Measurements from ENCODE around the gene APOA5. TPM values are rescaled to one million over a fixed set of nuclear protein-coding genes. Genes with fewer than 3 reads are reported as not detected.

Gene APOA5
- total and polyA plus RNA-seq, 9 of the 15 experiments (the other 6 are each of a cell fraction or from before 2014, with no cell fraction given), result not detected

- TF ChIP-seq ZNF449 (CRISPR knock-in tag; IDR thresholded peaks at IDR 0.05), result no peak
- TF ChIP-seq NR2F6 (CRISPR knock-in tag; IDR thresholded peaks at IDR 0.05), result no peak
- TF ChIP-seq SIN3B (IDR thresholded peaks at IDR 0.05; ENCODE audit: low read depth), result no peak
- TF ChIP-seq FOXK2 (conservative IDR thresholded peaks at IDR 0.05 in 1 of 2, IDR thresholded peaks at IDR 0.05 in 1 of 2; ENCODE audit: low read depth in 2 of 2), result no peak
- no peak for TF ChIP-seq SIRT6 (IDR thresholded peaks at IDR 0.05; ENCODE audit: low read depth, low read length)
- TF ChIP-seq USF2 (CRISPR knock-in tag; IDR thresholded peaks at IDR 0.05), result no peak
- TF ChIP-seq RFX7 (CRISPR knock-in tag; IDR thresholded peaks at IDR 0.05), result no peak
- TF ChIP-seq ZKSCAN1 (IDR thresholded peaks at IDR 0.05; ENCODE audit: low read depth, low read length), result no peak
- peak; percentile 66; the same call in 1 of the 2 replicates for TF ChIP-seq HDAC2 (IDR thresholded peaks at IDR 0.05)
- no peak for TF ChIP-seq PTBP1 (IDR thresholded peaks at IDR 0.05; ENCODE audit: low read depth, low read length)
- TF ChIP-seq MYBL2 (IDR thresholded peaks at IDR 0.05; ENCODE audit: low read depth), result no peak
- TF ChIP-seq MYBL2 (CRISPR knock-in tag; IDR thresholded peaks at IDR 0.05; ENCODE audit: borderline replicate concordance), result no peak
- TF ChIP-seq ZNF408 (CRISPR knock-in tag; IDR thresholded peaks at IDR 0.05; ENCODE audit: low read depth), result no peak
- TF ChIP-seq GABPB1 (CRISPR knock-in tag; IDR thresholded peaks at IDR 0.05), result no peak; the same call in 1 of the 2 replicates
- TF ChIP-seq CUX1 (CRISPR knock-in tag; IDR thresholded peaks at IDR 0.05), result no peak
- no peak for TF ChIP-seq FOXA3 (CRISPR knock-in tag; conservative IDR thresholded peaks at IDR 0.05 in 1 of 2, IDR thresholded peaks at IDR 0.05 in 1 of 2)
- TF ChIP-seq KHSRP (IDR thresholded peaks at IDR 0.05), result no peak
- TF ChIP-seq E2F4 (CRISPR knock-in tag; IDR thresholded peaks at IDR 0.05; ENCODE audit: low read depth), result no peak
- TF ChIP-seq ARID3A (IDR thresholded peaks at IDR 0.05; ENCODE audit: borderline replicate concordance, low read depth, low read length), result no peak
Measured at GRCh38 chr11:116777056-116777455, 14.6 kb downstream of the APOA5 start (continued).

Data from K562 (cell line).